Hematopoietic multipotent progenitor cell (in vitro differentiated cells): ENCODE measurements around the gene CFAP77. TPM values are rescaled to one million over a fixed set of nuclear protein-coding genes. Genes with fewer than 3 reads are reported as not detected.
"Not testable (repeated sequence)": the region's sequence is repeated elsewhere in the genome, so short reads cannot be mapped to it uniquely, and the experiment has no call there.

Source experiments
- DNase-seq, 3 donors: peaks; one replicate each; pipeline ENCODE4 v3.0.0-alpha.2; 2011 to 2015; ENCODE audit warnings: low read depth in 2 of 3, low spot score in 2 of 3
- total RNA-seq: library from RNA; depleted of rRNA; stranded (reverse); fragments of >200 nt; gene quantifications from one replicate; pipeline ENCODE4 v1.2.3, GENCODE V29; 2012

The CFAP77 gene
- total RNA-seq, 1 donor = not detected

GRCh38 chr9:132543960-132544359 lies 133.9 kb downstream of the CFAP77 start:
- no peak for DNase-seq

GRCh38 chr9:132545578-132545977 lies 135.6 kb downstream of the CFAP77 start:
- no peak for DNase-seq

GRCh38 chr9:132546148-132547051 lies 136.4 kb downstream of the CFAP77 start:
- peak in 2 of 3 donors; percentile 32 to 42 for DNase-seq

GRCh38 chr9:132547052-132547431 lies 137.0 kb downstream of the CFAP77 start:
- DNase-seq = no peak

- no peak for DNase-seq
These were observed 137.4 kb downstream of the CFAP77 start for GRCh38 chr9:132547436-132547835.

- no peak for DNase-seq
These were observed 138.1 kb downstream of the CFAP77 start for GRCh38 chr9:132547976-132548730.

- no peak for DNase-seq
These were observed 139.0 kb downstream of the CFAP77 start for GRCh38 chr9:132548751-132549640.

GRCh38 chr9:132551556-132551955 lies 141.5 kb downstream of the CFAP77 start:
- DNase-seq = no peak

- DNase-seq = no peak
These were observed 142.0 kb downstream of the CFAP77 start for GRCh38 chr9:132552041-132552440.

- no peak for DNase-seq
These were observed 144.7 kb downstream of the CFAP77 start for GRCh38 chr9:132554755-132555154.

GRCh38 chr9:132555528-132555927 lies 145.5 kb downstream of the CFAP77 start:
- DNase-seq = no peak

GRCh38 chr9:132556235-132556634 lies 146.2 kb downstream of the CFAP77 start:
- no peak for DNase-seq

GRCh38 chr9:132556714-132557113 lies 146.7 kb downstream of the CFAP77 start:
- no peak for DNase-seq

GRCh38 chr9:132557159-132557558 lies 147.1 kb downstream of the CFAP77 start:
- no peak for DNase-seq

- DNase-seq = no peak
These were observed 149.7 kb downstream of the CFAP77 start for GRCh38 chr9:132559711-132560110.

GRCh38 chr9:132560616-132561202 lies 150.7 kb downstream of the CFAP77 start:
- DNase-seq = no peak

- DNase-seq = no peak
These were observed 152.2 kb downstream of the CFAP77 start for GRCh38 chr9:132562306-132562573.

GRCh38 chr9:132564526-132564925 lies 154.5 kb downstream of the CFAP77 start:
- no peak for DNase-seq

GRCh38 chr9:132568787-132569186 lies 158.8 kb downstream of the CFAP77 start:
- not testable (repeated sequence) for DNase-seq

GRCh38 chr9:132571806-132572600 lies 162.0 kb downstream of the CFAP77 start:
- DNase-seq = no peak
